ENCODE measurements around the gene FNBP1L.

DNA sequence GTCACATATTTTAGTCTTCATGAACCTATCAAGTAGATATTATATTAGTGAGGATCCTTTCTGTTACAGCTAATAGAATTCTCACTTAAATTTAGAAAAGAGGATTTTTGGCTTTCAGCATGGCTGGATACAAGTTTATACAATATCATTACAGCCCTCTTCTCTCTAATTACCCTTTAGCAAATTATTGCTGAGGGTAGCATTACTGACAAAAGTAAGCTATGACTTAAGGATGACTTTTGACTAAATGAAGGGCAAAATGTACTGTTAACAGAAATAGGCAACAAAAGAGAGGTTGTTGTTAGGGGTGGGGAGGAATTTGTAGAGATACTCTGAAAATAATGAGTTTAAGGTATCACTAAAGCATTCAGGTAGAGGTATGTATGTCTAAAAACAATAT lies 85.8 kb downstream of the FNBP1L start:
- TF ChIP-seq, protein P1, sequence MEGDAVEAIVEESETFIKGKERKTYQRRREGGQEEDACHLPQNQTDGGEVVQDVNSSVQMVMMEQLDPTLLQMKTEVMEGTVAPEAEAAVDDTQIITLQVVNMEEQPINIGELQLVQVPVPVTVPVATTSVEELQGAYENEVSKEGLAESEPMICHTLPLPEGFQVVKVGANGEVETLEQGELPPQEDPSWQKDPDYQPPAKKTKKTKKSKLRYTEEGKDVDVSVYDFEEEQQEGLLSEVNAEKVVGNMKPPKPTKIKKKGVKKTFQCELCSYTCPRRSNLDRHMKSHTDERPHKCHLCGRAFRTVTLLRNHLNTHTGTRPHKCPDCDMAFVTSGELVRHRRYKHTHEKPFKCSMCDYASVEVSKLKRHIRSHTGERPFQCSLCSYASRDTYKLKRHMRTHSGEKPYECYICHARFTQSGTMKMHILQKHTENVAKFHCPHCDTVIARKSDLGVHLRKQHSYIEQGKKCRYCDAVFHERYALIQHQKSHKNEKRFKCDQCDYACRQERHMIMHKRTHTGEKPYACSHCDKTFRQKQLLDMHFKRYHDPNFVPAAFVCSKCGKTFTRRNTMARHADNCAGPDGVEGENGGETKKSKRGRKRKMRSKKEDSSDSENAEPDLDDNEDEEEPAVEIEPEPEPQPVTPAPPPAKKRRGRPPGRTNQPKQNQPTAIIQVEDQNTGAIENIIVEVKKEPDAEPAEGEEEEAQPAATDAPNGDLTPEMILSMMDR (IDR thresholded peaks at IDR 0.05): no peak
- no peak for TF ChIP-seq POLR2A (IDR thresholded peaks at IDR 0.05)
